AG08395 (cell line): Measurements from ENCODE around the gene SMARCC2.

Source experiments
- DNase-seq: peaks from one replicate; pipeline ENCODE4 v3.0.0; 2012; ENCODE audit warnings: mixed read lengths, low spot score

The SMARCC2 gene

DNA sequence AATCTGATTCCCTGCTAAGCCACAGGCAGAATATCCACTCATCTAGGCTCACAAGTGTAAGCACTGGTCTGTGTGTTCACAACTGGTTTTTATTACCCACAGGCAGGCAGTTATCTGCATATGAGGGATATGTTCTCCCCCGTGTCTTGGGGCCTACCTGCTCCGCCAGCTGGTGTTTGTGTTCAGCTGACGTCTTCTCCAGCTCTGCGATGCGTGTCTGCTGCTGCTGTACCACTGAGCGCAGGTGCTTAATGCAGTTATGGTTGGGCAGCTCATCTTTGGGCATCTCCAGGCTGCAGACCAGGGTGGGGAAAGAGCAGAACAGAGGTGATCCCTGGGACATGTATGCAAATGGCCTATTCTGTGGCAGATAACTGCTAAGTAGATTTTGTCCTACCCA is 18.7 kb upstream of the SMARCC2 start:
- no peak for DNase-seq

DNA sequence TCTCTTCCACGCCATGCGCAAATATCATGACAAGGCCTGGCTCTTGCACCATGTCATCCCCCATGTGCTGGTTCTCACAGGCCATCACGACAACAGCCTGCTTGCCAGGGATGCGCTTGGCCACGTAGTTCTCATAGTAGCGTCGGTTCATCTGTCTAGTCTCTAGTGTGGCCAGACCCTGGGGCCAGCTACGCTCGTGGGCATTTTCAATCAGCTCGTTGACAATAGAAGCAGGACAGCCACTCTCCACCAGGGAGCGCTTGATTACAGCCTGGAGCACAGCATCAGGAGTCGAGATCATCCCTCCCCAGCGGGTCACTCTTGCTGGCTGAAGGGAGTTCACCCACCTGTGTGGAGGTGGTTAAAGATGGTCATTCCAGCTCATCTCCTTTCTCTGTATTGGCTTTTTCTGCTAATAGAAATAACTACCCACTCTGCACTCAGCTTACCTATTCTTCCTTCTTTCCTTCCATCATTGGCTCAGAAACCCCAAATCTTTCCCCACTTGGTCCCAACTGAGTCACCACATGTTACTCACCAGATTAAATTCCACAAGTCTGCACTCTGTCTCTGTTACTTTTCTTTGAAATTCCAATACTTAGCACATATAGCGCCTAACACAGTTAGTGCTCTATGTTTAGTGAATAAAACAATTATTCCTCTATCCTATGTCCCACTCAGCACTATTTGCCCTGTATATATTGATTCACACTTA is 17.3 kb upstream of the SMARCC2 start:
- peak; percentile 51 for DNase-seq

DNA sequence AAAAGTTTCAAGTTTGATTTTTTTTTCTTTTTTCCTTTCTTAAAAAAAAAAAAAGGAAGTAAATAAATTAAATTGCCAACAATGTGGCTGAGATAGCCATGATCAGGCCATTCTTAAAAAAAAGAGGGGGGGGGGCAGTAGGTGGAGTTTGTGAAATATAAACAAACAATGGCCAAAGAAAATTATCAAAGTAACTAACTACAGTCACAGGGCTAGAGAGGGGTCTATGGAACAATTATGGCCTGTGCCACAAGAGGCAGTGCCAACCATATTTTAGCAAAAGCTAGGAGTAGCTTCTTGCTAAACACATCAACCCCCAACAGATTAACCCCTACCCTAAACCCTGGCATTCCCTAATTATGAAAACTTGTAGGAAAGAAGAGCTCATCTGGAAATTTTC is 16.2 kb upstream of the SMARCC2 start:
- DNase-seq: no peak

DNA sequence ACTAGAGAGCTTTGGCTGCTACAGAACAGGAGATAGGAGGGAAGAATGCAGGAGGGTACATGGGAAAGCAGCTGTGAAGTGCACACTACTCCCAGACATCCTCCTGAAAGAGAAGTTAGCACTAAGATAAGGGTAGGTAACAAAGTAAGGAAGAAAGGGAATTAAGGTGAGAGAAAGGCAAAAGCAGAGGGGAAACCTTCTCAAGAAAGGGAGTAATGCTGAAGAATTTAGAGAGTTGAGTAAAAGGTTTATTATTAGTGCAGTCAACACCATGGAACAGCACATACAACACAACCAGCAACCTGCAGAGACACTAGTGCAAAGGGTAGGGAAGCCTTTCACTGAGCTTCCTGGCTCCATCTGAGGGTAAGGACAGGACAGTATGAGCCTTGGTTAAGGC is 15.0 kb upstream of the SMARCC2 start:
- DNase-seq: no peak

DNA sequence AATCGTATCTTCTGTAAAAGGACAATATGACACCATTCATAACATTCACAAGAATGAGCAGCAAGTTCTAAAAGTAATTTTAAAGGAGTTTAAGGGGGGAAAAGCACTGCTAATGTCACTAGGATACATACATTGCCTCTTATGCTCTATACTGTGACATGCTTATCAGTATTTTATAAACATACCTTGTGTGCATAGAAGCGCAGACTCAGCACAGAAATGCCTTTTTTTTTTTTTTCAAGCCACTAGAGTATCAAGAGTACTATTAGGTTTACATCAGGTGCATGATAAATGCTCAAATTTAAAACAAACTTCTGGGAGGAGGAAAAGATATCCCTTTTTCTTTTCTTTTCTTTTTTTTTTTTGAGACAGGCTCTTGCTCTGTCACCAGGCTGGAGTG is 13.6 kb upstream of the SMARCC2 start:
- no peak for DNase-seq

DNA sequence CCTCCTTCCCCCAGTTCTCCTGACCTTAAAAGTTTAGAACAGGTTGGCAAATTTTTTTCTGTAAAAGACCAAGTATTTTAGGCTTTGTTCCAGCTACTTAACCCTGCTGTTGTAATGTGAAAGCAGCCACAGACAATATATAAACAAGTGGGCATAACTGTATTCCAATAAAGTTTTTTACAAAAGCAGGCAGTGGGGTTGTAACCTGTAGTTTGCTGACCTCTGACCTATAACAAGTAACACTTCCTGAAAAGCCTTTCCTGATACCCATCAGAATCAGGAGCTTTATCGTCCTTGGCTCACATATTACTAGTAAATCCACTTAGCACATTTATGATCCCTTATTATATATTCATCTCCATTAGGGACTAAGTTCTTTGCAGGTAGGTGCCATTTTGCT is 13.1 kb upstream of the SMARCC2 start:
- no peak for DNase-seq

DNA sequence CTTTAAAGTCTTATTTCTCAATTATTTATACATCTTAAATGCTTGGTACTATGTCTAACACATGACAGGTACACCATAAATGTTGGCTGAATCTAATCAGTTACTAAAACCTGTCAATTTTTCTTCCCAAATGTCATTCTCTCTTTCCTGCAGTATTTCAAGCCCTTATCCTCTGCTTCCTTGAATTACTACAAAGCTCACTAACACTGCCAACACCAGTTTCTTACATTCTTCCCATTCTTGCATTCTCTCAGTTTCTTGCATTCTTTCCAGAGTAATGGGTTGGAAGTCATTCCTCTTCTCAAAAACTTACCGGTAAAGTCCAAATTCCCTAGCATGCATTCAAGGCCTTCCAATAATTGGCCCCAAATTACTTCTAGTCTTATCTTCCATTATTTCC is 9.6 kb upstream of the SMARCC2 start:
- DNase-seq: no peak

DNA sequence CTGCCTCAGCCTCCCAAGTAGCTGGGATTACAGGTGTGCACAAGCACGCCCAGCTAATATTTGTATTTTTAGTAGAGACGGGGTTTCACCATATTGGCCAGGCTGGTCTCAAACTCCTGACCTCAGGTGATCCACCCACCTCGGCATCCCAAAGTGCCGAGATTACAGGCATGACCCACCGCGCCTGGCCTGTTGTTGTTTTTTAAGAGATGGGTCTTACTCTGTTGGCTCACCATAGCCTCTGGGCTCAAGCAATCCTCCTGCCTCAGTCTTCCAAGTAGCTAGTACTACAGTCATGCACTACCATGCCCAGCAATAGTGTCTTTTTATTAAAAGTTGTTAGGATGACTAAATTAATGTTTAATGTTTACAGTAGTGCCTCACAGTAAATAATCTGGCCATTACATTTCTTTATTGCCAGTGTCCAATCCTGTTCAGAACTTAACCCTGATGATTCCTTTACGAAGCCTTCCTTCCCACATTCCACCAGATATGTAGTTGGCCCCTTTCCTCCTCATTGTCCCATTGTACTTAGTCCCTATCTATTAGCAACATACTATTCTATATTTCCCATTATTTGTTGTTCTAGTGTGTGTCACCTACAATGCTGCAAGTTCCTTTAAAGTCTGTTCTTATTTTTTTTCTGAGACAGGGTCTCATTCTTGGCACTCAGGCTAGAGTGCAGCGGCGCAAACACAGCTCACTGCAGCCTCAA is 8.8 kb upstream of the SMARCC2 start:
- no peak for DNase-seq

DNA sequence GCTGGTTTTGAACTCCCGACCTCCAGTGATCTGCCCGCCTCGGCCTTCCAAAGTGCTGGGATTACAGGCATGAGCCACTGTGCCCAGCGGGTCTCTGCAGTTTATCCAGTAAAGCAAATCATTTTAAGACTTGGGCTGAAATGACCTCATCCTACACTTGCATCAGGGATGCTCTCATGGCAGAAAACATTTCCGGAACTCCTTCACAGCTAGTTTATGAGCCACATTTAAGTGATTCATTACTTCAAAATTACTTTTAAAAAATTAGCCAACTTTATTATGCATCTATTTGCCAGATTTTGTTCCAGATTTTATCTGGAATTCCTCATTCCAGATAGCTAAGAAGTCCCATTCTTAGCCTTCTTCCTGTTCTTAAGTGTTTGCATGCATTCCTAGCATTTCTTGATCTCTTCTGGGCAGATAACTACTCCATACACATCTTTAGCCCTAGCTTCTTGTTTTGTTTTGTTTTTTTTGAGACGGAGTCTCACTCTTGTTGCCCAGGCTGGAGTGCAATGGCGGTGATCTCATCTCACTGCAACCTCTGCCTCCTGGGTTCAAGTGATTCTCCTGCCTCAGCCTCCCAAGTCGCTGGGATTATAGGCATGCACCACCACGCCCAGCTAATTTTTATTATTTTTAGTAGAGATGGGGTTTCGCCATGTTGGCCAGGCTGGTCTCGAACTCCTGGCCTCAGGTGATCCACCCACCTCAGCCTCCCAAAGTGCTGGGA is 7.7 kb upstream of the SMARCC2 start:
- DNase-seq: peak; percentile 86

DNA sequence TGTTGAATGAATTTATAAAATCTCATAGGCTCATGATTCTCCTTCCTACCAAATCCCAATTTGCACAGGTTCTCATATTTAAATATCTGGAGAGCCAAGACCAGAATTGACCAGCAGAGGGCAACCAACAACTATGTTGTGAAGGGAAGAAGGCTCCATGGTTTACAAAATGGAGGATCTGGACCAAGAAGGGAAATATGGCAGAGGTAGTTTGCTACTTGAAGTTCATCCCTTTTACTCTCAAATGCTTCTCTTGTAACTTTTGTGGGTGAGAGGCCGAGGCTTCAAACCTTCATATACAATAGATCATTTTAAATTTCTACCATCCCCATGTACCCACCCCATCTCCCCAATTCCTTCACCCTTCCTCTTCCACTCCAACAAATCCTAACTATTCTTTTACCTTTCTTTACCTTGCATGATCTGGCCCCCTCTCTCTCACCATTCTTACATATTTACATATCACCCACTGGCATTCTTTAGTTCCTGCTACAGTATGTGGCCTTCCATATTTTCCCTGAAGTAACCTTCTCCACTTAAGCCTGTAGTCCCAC is 3.8 kb upstream of the SMARCC2 start:
- peak; percentile 66 for DNase-seq

DNA sequence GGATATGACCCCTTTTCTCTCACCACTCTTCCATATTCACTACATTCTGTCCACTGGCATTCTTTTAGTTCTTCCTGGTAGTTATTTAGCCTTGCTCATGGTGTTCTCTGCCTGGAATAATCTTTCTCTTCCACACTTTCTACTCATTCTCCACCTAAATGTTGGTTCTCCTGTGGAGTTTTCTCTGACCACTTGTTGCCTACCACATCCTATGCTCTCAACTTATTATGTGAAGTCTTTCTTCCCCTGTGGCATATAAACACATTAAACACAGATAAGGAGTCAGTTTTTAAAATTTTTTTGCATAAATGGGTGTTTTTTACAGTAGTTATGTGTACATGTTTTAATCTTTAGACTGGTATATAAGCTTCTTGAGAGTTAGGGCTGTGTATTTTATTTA is 3.3 kb upstream of the SMARCC2 start:
- no peak for DNase-seq

DNA sequence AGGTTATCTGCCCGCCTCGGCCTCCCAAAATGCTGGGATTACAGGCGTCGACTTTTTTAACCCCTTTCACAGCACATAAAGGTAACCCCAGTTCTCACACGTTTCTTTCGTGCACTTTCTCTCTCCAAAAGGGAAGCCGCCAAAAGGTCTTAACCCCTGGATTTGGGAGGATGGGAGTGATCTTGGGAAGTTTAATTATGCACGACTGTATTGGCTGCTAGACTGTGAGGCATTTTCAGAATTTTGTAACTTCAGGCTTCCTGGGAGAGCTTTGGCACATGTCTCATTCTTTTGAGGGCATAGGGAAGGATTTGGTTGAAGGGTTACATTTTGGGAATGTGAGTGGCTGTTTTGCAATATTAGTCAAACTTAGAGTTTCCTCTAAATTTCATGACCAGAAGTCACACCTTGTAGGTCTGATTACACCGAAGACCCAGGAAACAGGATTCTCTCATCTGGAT is 1.4 kb upstream of the SMARCC2 start:
- no peak for DNase-seq

DNA sequence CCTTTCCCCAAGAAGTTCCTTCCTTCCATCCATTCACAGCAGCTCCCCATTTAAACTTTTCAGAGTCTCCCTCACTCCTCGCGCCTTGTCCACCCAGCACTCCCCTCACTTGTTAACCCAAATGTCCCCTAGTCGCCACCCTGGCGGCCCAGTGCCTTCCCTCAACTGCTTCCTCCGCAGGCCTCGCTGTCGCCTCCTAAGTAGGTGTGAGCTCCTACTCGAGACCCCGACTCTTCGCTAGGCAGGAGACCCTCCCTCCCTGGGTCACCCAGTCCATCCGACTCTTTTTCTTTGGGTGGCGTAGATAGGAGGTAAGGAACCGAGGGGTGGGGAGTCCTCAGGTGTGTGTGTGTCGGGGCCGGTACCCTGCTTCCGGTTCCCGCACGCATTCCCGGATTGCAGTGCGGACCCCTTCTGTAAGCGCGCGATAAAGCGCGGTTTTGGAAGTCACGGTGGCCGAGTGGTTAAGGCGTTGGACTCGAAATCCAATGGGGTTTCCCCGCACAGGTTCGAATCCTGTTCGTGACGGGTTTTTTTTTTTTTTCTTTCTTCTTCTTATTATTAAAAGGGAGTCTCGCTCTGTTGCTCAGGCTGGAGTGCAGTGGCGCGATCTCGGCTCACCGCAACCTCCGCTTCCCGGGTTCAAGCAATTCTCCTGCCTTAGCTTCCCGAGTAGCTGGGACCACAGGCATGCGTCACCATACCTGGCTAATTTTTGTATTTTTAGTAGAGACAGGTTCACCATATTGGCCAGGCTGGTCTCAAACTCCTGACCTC is 823 bp upstream of the SMARCC2 start:
- peak; percentile 66 for DNase-seq

DNA sequence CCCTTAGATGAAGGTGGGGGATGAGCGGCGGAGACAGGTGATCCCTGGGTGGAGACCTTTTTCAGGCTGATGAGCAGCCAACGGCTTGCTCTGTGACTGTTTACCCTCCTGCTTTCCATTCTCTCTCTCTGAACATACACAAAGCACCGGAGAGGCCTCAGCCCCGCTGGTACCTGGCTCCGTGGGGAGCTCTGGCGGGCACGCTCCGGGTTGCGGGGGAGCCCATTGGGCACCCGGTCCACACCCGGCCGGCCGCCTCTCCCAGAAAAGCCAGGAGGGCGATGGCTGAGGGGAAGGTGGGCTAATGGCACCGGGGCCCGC is 545 bp downstream of the SMARCC2 start:
- DNase-seq: no peak

DNA sequence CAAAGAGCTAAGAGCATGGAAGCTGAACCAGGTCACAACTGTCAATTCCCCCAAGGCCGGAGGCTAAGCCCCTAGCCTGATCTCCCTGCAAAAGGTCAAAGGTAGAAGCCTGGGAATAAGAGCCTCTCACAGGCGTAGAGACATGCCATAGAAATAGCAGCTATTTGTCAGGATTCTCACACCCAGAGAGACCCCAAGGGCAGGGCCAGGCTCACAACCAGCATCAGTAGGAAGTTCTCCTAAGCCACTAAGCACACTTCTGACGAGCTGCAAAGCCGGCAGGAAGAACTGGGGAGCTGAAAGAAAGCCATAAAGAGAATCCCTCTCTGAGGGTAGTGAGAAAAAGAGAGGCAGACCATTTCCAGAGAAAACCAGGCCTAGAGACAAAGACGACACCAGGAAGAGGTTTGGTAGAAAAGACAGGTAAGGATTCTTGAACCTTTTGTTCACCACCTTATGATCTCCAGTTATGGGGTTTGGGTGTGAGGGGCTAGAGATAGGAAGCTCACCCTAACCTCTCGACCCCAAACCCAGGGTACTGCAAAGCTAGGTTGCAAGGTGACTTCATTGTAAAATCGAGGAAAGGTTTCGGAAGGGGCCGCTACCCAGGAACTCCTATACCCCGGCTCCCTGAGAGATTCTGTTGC is 1.0 kb downstream of the SMARCC2 start:
- no peak for DNase-seq

DNA sequence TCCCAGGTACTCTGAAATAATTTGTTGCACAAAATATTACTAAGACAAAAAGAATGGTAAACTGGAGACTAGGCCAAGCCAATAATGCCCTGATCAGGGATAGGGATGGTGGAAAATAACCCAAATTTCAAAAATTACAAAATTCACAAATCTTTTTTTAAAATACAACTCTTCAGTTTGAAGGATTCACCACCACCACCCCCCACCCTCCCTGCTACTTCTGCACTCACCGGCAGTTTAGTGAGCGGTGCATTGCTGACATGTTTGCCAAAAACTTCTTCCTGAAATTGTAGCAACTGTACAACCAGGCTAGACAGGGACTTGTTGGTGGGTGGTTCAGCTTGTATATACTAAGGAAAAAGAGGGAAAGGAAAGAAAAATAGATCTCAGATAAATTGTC is 2.3 kb downstream of the SMARCC2 start:
- DNase-seq: no peak

DNA sequence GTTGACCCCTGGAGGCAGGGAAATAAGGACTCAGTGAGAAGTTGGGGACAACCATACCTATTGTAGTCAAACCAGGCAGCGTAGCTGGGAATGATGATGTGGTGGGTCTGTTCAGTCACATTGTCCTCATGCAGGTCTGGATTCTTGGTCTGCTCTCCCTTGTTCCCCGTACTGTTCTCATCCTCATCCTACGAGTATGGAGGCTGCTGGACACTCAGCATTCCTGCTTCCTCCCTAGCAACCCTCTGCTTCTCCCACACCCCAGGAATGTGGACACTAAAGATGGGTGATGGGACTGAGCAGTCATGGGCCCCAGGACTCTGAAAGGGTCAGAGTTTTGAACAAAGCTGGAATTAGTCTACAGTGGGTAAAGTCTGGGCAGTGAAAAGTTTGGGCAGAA is 10.9 kb downstream of the SMARCC2 start:
- DNase-seq: no peak

DNA sequence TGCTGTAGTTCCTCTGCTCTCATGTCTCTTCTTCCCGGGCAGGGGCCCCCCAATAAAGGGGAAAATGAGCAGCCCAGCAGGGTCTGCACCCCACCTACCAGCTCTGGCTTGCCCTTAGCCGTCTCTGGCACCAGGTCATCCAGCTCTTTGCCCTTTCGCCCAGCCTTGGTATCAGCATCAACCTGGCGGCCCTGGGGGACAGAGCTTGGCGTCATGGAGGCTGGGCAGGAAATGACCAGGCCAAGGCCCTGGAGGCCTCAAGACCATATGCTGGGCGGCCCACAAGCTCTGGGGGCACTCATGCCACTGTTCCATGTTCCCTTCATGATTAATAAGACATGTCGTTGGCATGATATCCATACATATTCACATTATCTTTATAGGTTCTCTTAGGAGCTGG is 16.4 kb downstream of the SMARCC2 start:
- DNase-seq: no peak

DNA sequence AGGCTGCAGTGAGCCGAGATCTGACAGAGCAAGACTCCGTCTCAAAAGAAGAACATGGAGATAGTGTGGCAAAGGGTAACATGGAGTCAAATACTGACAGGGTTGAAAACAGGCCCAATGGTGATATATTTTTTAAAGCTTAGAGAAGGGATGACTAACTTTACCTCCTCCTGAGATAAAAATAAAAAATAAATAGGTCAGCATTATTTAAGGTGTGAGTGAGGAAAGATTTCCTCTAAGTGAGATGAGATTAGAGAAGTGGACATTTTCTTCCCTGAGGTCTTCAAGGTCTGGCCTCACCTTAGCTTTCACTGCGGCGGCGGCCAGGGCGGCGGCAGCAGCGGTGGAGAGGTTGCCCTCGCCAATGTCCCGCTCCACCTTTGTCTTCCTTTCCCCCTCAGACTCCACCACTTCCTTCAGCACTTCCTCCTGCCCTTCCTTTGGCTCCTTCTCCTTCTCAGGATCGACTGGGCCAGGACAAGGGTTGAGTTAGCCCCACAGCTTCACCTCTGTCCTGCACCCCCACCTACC is 20.0 kb downstream of the SMARCC2 start:
- no peak for DNase-seq

DNA sequence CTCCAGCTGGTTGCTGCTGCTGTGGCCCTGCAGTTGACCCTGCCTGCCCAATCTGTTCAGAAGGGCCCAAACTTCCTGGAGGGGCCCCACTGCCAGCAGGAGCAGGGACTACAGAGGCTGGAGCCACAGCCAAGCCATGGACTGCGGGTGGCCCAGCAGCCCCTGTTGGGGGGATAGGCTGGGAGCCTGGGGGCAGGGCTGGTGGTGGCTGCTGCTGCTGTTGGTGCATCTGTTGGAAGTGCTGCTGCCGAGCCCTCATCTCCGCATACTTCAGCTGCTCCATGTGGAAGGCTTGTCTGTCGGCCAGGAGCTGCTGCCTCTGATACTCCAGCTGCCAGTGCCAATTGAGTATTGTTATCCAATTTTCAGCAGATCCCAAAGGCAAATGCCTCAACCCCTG is 23.9 kb downstream of the SMARCC2 start:
- DNase-seq: no peak

DNA sequence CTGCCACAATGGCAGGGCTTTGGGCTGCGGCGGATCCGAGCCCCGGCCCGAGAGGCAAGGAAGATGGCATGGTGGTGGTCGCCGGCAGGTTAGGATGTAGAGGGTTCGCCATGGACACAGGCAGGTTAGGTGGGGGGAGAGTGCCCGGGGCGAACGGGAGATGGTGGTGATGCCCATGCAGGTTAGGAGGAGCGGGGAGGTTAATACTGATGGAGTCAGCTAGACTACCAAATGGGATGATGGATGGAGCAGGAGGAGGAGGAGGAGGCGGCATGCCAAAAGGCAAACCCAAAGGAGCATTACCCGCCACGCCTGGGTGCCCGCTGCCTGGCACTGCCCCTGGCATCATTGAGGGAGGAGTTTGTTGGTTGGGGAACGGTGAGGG is 24.9 kb downstream of the SMARCC2 start:
- DNase-seq: no peak
